HG02610 (cell line): ENCODE results near the gene CYP19A1.
"Not testable (repeated sequence)": the region's sequence is repeated elsewhere in the genome, so short reads cannot be mapped to it uniquely, and the experiment has no call there.

Experiments
- ATAC-seq: cut with Tn5 transposase; IDR thresholded peaks from one replicate; pipeline ENCODE4 v1.9.1; 2021; ENCODE audit warnings: mild to moderate bottlenecking, moderate library complexity; ENCODE audit not compliant: unreplicated experiment

The CYP19A1 gene

DNA sequence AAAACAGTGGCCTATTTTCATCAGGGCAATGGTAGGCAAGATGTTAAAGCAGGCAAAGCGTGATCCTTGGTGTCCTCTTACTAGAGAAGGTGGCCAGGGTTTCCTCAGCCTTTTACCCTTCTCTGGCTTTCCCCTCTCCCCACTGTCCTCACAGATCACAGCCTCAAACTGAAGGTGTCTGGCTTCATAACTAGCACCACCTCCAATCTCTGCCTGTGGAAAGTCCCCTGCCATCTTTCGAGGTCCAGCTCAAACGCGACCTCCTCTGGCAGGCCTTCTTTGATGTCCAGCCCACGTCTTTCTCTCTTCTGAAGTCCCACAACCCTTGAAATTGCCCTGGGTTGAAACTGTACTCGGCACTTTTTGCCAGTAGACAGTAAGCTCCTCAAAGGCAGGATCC, 35.9 kb downstream of the CYP19A1 start:
- no peak for ATAC-seq

DNA sequence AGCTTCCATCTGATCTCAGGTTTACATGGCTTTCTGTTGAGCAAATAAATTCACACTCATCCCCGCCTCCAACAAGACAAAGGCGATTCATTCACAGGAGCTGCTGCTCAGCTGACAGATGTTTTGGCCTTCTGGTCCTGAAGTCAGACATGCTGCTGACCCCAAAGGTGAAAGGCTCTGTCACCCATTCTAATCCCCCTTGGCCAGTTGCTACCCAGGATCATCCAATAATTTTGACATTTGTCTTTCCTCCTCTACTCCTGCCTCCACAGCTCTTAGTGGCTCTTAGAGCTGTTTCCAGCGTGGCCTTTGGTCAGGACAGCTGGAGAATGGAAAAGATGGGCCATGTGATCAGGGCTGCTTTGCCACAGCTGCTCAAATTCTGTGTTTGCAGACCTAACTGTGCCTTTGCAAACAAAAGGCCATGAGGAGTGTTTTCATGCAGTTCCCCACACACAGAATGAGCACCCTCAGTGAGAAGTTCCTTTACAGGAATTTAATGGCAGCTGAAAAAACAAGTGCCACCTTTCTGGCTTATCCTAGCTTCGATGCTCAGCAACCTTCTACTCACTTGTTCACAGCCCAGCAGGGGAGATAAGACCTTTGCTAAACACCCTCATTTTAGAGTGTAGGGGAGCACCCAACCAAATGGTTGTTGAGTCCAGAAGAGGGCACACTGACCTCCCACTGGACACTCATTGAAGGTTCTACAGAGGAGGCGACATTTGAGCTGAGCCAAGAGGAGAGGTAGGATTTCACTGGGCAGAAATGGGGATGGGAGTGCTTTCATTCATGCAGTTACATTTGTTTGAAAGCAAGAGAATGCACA, 39.0 kb downstream of the CYP19A1 start:
- ATAC-seq, result no peak

DNA sequence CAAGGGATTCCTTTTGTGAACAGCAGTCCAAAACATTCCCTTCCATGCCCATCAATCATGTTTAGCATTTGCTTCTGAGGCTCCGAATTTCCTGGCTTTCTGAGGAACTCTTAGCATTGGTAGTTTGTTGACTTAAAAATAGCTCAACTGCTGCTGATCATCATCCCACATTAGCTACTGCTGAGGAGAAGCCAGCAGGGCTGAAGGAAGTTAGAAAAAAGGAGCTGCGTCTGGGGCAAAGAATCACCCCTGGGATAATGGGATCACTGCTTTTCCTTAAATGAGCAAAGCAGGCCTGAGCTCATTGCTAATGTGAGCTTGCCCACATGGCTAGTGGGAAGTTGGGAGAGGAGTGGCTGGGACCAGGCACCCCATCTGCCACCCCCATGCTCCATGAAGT, 39.8 kb downstream of the CYP19A1 start:
- ATAC-seq, result no peak

DNA sequence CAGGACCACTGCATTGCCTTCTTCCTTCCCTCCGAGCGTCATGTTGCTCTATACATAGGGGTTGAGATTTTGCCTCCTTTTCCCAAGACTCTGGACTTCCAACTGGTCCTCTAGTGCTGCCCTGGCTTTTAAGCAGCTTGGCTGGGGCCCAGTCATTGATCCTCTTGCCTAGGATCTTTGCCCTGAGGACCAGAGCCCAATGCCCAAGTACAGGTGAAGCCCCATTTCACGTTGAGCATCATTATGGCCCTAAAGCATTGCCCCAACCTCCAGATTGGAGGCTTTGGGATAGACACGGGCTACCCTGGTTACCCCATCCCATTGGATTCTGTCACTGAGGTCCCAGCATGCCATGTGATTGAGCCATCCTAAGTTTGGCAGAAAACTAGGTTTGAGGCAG, 47.7 kb downstream of the CYP19A1 start:
- ATAC-seq, result no peak

DNA sequence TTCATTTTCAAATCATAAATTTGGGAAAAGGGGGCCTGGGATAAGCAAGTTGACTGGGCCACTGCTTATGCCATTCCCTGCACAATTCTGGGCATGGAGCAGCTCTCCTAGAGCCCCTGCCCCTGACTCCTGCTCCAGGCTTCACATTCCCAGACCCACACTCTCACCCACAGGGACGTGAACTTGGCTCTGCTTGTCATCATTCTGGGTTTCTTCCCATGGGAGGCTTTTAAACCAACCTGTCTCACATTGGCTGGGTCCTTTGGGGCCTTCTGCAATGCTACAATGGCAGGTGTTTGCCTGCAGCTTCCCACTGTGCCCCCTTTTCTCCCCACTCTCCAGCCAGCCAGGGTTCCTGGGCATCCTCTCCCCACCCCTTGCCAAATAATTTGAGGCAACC, 49.1 kb downstream of the CYP19A1 start:
- ATAC-seq, result no peak

DNA sequence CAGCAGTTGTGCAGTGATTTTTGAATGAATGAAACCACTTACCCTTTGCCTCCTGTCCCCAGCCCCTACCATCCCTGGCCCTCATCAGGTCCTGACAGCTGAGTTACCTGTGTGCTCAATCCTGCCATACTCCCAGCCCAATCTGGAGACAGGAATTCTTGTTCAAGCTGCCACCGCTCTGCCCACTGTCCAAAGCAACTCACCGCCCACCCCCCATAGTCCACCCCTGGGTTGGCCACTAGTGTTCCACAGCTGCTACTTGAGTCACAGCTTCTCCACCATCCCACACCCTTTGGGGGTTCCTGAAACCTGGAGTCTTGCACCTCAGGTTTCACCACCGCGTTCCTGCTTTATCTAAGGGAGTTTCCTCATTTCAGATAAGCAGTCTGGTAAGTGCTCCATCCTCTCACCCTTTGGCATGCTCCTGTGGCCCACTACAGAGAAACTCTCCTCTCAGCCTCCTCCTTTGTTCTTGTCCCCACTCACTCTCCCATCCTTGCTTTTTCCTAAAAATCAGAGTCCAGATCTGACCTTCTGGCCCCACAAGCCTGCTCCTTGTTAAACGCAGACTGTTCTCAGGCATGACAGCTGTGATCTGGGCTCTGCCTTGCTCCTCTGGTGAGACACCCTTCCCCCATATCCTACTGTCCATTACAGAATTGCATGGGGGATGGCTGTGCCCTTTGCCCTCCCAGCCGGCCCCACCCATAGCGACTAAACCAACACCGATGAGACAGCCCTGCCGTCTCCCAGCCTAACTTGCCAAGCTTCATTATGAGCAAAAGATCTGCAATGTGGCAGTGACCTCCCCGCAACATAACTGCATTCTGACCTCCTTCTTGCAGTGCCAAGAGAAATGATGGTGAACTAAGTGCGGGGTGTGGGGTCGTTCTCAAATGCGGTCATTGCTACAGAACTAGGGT, 50.0 kb downstream of the CYP19A1 start:
- ATAC-seq, result no peak

DNA sequence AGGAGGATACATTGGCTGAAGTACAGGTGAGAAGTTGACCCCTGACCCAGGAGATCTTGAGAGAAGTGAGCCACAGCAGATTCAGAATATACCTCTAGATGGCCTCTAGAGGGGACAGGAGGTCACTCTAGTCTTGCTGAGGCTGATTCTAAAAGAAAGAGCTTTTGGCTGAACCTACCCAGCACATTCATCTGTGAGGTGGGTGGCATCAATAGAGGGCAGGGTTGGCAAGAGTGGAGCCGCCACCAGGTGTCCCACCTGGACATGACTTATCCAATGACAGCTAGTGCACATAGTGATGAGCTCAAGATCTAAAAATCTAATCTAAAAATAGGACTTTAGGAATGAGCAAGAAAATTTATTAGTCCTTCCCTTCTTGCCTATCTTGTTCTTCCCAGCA, 51.6 kb downstream of the CYP19A1 start:
- ATAC-seq, result no peak

DNA sequence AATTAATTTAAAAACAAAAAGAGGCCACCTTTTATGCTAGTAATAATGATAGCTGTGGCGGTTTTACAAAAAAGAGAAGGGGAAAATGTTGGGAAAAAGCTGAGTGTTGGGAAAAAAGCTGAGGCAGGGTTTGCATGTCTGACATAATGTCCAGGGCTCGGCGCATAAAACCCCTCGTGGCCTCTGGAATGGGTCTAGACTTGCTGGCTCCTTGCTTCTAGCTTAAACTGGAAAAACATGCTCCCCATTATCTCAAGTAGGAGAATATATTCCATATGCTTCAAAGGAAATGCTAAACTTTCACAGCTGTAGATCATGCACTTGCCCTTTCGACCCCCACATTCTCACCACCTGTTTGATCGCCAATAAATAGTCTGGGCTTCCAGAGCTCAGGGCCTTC, 53.0 kb downstream of the CYP19A1 start:
- ATAC-seq, result no peak

DNA sequence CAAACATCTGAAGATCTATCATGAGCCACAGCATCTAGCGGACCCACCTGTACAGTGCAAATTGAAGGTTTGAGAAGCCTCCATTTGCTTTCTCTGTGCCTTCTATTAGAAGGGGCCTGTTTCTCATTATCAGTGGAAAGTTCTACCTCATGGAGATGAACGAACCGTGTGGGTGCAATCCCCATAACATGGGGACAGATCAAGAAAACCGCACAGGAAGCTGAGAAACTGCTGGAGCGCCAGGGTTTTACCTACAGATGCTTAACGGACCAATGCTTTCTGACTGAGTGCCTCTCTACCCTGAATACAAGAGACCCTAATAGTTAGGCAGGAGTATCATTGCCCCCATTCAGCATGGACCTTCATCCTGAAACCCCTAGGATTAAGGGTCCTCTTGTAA, 53.5 kb downstream of the CYP19A1 start:
- ATAC-seq, result no peak

DNA sequence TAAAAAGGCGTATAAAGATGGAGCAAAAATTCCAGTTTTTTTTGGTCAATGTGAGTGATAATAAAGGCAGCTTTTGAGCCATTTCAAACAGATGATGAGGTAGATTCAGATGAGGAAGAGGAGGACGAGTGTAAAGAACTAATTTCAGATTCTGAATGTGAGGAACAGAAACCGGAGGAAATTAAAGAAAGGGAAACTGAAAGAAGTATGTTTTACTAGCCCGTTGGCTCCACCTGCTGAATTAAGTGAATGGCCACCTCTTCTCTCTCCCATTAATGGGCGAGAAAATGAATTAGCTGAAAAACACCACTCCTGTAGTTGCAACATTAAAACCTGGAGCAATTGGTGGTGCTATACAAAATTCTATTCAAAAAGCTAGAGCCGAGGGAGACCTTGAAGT, 55.4 kb downstream of the CYP19A1 start:
- ATAC-seq, result no peak

DNA sequence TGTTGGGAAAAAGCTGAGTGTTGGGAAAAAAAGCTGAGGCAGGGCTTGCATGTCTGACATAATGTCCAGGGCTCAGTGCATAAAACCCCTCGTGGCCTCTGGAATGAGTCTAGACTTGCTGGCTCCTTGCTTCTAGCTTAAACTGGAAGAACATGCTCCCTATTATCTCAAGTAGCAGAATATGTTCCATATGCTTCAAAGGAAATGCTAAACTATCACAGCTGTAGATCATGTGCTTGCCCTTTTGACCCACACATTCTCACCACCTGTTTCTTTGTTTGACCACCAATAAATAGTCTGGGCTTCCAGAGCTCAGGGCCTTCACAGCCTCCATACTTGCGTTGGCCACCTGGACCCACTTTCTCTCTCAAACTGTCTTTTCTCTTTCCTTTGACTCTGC, 56.2 kb downstream of the CYP19A1 start:
- ATAC-seq, result not testable (repeated sequence)

DNA sequence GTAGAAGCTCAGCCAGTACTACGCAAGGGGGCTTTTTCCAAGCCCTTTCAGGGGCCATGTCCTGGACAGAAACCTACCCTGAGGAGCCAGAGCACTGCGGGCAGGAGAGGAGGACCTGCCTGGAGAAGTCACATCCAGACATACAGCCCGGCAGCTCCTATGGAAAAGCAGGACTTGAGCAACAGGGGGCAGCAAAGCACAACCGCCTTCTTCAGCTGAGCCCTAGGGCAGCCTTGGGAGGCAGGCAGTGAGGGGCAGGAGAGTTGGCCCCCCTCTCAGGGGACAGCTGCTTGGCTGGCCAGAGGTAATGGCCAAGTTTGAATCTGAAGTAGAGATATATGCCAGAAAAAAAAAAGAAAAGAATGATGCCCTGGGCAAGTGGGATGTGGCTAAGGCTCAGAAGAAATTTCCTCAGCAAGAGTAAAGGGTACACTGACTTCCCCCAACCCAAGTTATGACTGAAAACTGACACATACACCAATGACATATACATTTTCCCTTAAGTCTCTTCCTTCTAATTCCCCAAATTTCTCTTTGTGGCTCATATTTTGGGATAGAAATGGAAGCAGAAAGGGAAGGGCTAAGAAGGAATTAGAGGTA, 56.9 kb downstream of the CYP19A1 start:
- ATAC-seq, result peak; percentile 62

DNA sequence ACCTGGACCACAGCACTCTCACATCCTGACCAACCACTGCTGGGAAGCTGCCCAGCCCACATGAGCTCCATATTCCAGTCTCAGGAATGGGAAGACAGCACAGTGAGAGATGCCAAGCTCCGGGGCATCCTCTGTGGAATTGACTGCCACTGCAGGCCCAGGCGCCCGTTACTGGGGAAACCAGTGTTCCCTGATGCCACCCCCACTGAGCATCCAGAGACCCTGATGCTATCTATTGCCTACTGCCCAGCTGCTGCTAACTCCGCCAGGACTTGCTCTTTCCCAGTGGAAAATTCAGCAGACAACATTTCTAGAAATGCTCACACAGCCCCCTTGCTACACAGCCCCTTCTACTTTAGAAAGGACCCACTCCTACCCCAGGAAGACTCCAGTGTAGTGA, 57.6 kb downstream of the CYP19A1 start:
- ATAC-seq, result no peak

DNA sequence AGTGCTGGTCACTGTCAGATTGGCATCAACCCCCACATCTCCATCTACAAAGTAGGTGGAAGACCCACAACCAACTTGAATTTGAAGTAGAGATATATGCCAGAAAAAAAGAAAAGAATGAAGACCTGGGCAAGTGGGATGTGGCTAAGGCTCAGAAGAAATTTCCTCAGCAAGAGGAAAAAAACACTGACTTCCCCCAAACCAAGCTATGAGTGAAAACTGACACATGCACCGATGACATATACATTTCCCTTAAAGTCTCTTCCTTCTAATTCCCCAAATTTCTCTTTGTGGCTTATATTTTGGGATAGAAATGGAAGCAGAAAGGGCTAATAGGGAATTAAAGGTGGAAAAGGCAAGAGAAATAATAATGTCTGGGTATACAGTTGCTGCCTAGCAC, 59.0 kb downstream of the CYP19A1 start:
- ATAC-seq, result no peak

DNA sequence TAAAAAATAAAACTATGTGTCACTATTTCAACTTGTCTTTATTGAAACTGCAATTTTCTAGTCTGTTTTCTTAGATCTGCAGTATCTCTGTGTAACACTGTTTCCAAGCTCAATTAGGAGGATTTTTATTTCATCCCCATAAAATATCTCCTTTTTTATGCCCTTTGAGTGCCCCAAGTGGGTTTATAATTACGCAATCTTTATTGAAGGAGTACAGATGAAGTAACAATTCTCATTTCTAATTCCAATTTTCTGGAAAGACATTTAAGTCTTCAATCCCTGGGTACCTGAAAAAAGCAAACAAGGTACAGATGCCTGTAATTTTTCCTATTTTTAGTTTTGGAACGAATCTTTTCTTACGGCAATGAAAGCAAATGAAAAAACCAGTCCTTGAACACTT, 61.3 kb downstream of the CYP19A1 start:
- ATAC-seq, result no peak

DNA sequence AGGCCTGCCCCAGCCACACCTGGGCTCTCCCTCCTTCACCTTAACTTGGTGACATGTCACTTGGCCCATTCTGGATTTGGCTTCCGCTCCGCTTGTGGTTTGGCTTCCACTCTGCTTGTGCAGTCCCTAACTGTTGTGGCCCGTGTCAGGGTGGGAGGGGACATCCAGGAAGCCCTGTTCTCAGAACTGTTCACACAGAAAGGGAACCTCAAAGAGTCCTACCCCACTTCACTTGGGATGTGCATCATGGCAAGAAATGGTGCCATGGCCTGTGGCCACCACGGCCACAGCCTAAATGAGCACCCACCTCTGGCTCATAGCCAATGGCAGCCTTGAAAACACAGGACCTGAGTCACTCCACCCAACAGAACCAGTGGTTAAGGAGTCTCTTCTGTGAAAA, 63.4 kb downstream of the CYP19A1 start:
- ATAC-seq, result no peak

DNA sequence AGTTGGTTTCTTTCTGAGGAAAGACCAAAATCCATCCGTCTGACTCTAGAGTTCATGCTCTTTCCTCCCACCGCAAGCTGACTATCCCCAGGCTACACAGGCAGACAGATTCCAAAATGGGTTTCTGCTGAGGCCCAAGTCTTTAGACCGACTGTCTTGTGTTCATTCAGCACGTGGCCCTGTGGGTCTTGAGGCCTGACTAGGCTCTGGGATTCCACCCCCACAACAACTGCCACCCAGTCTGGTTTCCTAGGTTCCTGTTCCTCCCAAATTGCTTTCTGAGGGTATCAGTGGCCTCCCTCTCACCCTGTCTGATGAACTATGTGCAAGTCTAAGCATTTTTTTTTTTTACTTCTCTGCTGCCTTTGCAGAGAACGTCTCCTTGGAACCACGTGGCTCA, 67.7 kb downstream of the CYP19A1 start:
- no peak for ATAC-seq

DNA sequence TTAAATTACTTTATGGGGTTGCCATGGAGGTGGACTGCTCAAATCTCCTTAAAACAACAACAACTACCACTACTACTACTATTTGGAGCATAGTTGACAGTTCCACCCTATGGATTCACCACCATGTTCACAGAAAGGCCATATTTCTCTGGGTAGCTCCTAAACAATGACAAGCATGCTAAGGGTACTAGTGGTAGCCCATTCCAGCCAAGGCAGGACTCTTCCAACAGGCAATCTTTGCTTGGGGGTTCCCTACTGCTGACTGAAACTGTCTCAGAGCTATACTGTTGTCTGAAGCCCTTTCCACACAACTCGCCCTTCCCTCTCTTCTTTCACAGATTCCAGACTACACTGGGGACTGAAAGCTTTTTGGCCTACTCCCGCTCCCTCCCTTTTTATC, 68.9 kb downstream of the CYP19A1 start:
- ATAC-seq, result no peak

DNA sequence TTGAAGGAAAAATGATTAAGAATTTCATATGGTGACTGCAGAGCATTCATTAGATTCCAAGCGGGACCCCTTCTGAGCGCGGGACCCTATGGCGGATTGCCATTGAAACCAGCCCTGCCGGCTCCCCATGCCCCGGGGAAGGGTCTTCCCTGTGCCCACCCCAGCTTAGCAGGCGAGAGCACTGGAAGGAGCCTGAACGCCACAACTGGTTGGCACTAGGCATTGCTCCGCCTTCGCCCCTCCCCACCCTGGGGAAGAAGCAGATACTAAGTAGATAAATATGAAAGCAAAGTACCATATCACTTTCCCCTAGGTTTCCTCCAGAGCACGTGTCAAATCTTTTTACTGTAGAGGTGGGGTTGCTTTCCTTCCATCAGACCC, 70.7 kb downstream of the CYP19A1 start:
- ATAC-seq, result no peak

DNA sequence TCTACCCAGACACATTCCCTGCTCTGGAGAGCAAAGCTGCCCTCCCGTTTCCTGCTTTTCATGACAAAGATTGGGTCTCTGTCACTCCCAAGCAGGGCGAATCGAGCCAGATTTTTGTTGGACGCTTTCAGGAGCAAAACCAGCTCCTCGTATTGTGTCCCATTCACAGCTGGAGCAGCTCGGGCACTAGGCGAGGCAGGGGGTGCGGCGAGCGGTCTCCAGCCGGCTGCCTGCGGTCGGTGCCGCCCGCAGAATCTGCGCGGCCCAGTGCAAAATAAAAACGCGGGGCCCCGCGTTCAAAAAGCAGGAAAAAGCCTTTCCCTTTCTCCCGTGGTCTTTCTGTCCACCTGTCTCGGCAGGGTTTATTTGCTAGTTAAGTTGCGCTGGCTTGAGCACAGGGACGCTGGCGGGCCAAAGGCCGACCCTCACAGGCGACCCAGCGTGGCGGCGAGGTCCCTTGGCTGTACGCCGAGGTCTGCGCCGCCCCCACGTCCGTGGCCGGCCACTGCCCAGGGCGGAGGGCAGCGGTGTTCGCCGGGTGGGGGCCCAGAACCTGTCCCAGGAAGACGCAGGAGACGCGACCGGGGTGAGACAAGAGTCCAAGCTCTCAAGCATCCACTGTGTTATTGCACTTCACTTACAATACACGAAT, 71.2 kb downstream of the CYP19A1 start:
- no peak for ATAC-seq

DNA sequence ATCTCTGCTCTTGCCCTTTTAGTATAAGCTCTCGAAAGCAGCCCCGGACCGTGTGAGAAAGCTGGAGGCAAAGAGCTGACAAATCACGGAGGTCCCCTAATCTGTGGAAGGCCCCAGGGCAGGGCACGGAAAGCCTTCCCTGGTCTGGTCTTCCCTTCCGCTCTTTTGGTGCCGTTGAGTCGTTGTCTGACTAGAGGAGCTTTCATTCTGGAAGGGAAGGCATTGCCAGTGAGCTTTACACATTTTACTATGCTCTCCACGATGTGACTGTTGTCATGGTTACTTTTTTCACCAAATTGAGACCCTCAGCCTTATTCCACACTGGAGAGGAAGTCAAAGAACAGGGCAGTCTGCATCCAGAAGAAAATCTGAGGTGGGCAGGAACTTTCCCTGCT, 71.7 kb downstream of the CYP19A1 start:
- ATAC-seq, result no peak
